Measurements from ENCODE around the gene SLC39A11.
"Not testable (repeated sequence)": the region's sequence is repeated elsewhere in the genome, so short reads cannot be mapped to it uniquely, and the experiment has no call there.

SLC39A11 gene

DNA sequence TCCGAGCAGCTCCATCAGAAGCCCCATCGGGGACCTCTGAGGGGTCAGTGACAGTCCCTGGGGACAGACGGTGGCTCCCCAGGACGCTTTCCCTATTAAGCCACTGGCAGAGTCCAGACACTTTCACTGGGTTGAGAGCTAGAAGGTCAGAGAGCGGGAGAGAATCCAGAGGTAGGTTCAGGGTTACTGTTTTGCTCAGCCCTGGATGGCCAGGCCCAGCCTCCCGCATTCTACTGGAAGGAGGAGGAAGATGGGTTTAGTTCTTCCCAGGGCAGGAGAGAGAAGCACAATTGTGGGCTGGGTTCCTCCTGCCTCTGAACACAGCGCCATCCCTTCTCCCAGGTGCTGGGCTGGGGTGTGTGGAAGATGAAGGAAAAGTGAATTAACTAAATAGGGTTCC, 452.8 kb downstream of the SLC39A11 start:
- no peak for DNase-seq

GRCh38 chr17:72638932-72639331, 453.6 kb downstream of the SLC39A11 start:
- not testable (repeated sequence) for DNase-seq

GRCh38 chr17:72635034-72635635, 457.4 kb downstream of the SLC39A11 start:
- DNase-seq: no peak

GRCh38 chr17:72634621-72635020, 457.9 kb downstream of the SLC39A11 start:
- no peak for DNase-seq

- no peak for DNase-seq
These were observed 460.4 kb downstream of the SLC39A11 start for GRCh38 chr17:72631949-72632684.

DNA sequence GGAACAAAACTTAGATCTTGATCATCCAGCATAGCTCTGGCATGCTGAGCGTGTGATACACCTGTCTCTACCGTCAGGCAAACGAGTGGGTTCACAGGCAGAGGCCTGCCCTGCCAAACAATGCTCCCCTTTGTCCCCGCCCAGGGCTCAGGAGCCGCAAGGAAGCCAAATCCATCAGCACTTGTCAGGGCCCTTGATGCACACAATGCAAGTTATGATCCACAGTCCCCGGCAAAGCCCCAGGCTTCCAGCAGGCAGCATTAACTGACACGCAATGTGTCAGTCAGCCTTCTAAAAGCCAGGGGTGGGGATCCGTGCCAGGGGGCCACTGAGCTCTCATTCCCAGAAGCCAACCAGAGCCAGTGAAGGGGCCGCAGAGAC, 460.9 kb downstream of the SLC39A11 start:
- no peak for DNase-seq

- DNase-seq: no peak
These were observed 467.8 kb downstream of the SLC39A11 start for GRCh38 chr17:72624652-72625051.

DNA sequence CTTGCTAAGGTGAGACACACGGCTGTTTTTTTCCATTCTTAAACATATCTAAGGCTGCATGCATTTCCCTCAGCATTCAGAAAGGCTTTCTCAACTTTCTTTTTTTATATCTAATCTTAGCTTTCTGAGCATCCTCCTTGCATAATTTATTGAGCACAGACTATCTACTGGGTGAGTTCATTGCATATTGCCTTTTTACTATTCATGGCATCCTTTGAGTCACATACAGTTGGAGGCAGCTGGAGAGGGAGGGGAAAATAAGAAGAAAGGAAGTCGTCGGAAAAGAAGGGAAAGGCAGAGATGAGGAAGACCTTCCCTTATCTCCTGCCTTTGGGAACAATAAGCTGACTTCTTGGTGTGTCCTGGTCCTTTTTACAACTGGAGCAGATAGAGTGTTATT, 468.3 kb downstream of the SLC39A11 start:
- no peak for DNase-seq

DNA sequence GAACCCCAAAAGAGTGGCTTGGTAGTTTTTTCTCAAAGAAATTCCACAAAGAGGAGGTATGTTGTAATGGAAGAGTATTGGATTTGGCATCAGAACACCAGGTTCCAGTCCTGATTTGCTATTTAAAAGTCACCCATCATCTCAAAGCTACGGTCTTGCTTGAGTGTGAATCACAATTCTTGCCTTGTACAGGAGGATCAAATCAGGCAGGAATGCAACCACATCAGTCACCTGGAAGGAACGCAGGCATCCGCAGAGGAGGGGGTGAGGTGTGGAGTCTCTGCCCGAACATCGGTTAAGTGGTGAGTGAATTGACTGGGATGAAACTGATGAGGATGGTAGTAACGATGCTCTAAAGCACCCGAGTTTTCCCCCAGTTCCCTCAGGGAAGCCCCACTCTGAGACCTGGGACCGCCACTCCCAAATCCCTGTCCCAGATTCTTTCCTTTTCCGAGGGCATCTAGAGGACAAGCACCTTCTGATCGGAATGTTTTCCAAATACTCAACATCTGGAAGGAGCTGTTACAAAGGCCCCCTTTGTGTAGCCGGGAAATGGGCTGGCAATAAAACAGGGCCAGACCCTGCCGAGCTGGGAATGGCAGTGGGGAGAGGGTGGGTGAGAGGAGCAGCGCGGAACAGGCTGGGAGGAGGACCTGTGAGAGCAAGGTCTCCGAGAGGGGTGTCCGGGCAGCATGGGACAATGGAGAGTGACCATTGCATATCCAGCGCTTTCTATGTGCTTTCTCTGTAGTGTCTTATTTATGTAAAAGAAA, 469.6 kb downstream of the SLC39A11 start:
- DNase-seq: no peak

GRCh38 chr17:72619976-72620650, 472.4 kb downstream of the SLC39A11 start:
- DNase-seq: no peak

DNA sequence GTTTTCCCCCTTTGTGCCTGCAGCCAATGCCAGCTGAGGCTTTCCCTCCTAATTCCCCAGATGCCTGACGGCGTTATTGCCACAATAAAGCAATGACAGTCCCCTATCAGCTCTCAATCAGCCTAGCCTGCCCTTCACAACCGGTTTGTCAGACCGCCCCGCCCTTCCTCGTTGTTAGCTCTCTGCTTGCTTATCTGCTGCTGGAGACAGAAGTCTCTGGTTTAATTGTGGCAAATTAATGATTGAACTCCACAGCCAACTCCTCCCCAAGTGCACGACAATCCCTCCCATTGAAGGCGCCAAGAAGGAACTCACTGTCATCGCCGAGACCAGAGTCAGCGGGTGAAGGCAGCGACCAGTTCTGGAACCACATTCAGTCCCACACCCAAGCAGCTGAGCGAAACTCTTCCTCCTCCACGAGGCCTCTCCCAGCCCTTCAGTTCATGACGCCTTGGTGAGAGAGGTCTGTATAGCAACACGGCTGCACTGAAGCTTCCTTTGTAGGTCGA, 474.4 kb downstream of the SLC39A11 start:
- no peak for DNase-seq

GRCh38 chr17:72617557-72617956, 474.9 kb downstream of the SLC39A11 start:
- no peak for DNase-seq

DNA sequence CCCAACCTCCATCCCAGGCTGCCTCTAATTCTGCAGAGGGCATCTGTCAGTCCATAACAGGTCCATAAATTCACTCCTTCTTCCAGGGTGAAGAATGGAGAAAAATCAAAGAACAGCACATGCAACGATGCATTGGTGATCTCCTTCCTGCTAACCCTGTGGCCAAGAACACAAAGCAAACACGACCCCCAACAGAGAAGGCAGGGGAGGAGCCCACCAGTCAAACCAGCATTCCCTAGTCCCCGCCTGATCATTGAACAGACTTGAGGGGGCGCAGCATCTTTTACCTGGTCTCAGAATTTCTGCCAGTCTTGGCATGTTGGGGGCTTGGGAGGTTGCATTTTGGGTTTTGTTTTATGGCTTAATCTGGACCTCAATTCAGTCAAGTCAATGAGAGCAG, 476.0 kb downstream of the SLC39A11 start:
- no peak for DNase-seq

- DNase-seq: no peak
These were observed 476.9 kb downstream of the SLC39A11 start for GRCh38 chr17:72615627-72615991.

DNA sequence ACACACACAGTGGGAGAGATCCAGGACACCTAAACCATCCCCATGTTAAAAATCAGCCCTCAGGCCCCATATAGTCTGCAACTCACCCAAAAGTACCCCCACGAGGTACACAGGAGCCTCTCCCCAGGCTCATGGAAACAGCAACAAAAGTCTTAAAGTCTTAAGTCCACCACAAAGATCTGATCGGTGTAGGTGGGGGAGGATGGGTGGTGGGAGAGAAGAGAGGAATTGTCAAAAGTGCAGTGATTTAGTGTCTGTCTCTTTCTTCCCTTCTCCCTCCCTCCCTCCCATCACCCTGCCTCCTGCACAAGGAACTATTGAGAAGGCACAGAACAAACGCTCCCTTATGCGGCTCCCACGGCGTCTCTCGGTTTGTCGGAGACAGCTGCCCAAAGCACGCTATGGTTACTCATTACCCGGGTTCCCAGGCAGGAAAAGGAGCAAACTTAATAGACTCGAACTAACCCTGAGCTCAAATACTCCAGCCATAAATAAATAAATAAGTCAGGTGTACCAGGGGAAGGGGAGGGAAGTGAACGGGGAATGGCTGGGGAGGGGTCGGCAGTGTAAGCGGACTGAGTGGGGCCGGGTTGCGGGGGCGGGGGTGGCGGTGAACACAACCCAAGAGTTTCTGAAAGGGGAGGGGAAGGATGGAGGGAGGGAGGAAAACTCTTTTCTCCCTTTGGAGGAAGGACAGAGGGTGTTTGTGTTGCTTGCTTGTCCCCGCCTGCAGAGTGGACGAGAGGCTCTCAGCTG, 477.4 kb downstream of the SLC39A11 start:
- DNase-seq: no peak

DNA sequence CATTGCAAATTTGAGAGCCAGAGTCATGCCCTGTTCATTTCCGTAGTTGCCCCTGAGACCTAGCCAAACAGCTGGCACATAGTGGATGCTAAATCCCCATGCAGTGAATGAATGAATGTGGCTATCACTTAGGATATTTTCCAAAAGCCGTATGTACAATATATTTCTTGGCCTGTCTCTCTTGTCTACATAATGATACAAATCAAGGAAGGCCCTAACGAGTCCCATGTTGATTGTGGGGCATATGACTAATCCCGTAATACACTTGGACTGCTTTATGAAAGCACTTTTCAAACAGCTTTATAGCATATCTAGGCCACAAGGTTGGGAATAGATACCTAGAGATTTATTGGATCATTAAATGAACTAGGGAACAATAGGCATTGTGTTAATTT, 478.0 kb downstream of the SLC39A11 start:
- DNase-seq: no peak

GRCh38 chr17:72613806-72614292, 478.6 kb downstream of the SLC39A11 start:
- no peak for DNase-seq

DNA sequence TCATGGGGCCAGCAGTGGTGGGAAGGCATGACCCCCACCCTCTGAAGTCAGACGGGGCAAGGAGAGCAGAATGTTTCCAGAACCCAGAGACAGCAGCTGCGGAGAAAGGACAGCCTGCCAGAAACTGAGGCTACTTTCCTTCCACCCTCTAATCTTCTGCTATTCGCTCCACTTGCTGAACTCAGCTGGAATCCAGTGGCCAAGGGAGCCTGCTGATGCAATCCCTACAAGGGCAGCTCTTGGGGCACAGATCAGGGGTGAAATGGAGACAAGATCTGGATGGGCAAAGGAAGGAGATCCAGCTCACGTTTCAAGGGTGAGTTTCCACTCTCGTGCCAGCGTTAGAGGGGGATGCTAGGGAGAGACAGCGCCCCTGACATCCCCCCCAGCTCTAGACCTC, 479.1 kb downstream of the SLC39A11 start:
- no peak for DNase-seq

GRCh38 chr17:72611172-72611571, 481.3 kb downstream of the SLC39A11 start:
- no peak for DNase-seq

GRCh38 chr17:72609501-72609900, 483.0 kb downstream of the SLC39A11 start:
- DNase-seq: no peak

GRCh38 chr17:72608436-72608835, 484.1 kb downstream of the SLC39A11 start:
- no peak for DNase-seq

GRCh38 chr17:72606656-72607055, 485.8 kb downstream of the SLC39A11 start:
- DNase-seq: no peak
